Smooth muscle cell (in vitro differentiated cells): Measurements from ENCODE around the gene IAPP. TPM values are rescaled to one million over a fixed set of nuclear protein-coding genes. Genes with fewer than 3 reads are reported as not detected.

ENCODE experiments used
- DNase-seq: peaks from one replicate; lab custom pipeline; 2025; ENCODE audit not compliant: unreplicated experiment; lab: John Stamatoyannopoulos, UW
- H2AFZ ChIP-seq: fragments of 200-600 bp; sonication (generic); 2 replicates; pipeline ENCODE4 v1.6.0; 2016; ENCODE audit warnings: antibody characterized with exemption, low read depth, mild to moderate bottlenecking
- H3F3A ChIP-seq: fragments of 200-600 bp; sonication (generic); 2 replicates; pipeline ENCODE4 v1.6.0; 2017; ENCODE audit warnings: antibody characterized with exemption, low read depth
- H3K27ac ChIP-seq: fragments of 200-600 bp; sonication (generic); 2 replicates; pipeline ENCODE4 v1.5.1; 2016; ENCODE audit warnings: low read depth, mild to moderate bottlenecking
- H3K27me3 ChIP-seq: fragments of 200-600 bp; sonication (generic); 2 replicates; pipeline ENCODE4 v1.6.1; 2016; ENCODE audit warnings: low read depth, mild to moderate bottlenecking
- H3K36me3 ChIP-seq: fragments of 200-600 bp; sonication (generic); 2 replicates; pipeline ENCODE4 v1.5.1; 2016; ENCODE audit warnings: low read depth
- H3K4me1 ChIP-seq: fragments of 200-600 bp; sonication (generic); 2 replicates; pipeline ENCODE4 v1.5.1; 2016; ENCODE audit warnings: low read depth
- H3K4me2 ChIP-seq: fragments of 200-600 bp; sonication (generic); 2 replicates; pipeline ENCODE4 v1.6.0; 2016; ENCODE audit warnings: mild to moderate bottlenecking
- H3K4me3 ChIP-seq: fragments of 200-600 bp; sonication (generic); 2 replicates; pipeline ENCODE4 v1.5.1; 2016; ENCODE audit warnings: mild to moderate bottlenecking
- H3K79me2 ChIP-seq: fragments of 200-600 bp; sonication (generic); 2 replicates; pipeline ENCODE4 v1.6.0; 2016; ENCODE audit warnings: low read depth, mild to moderate bottlenecking
- H3K9ac ChIP-seq: fragments of 200-600 bp; sonication (generic); 2 replicates; pipeline ENCODE4 v1.6.0; 2016; ENCODE audit warnings: low read depth
- H3K9me3 ChIP-seq: fragments of 200-600 bp; sonication (generic); replicated peaks from 2 replicates; pipeline ENCODE4 v1.5.1; 2016; ENCODE audit warnings: low read depth
- H4K20me1 ChIP-seq: fragments of 200-600 bp; sonication (generic); 2 replicates; pipeline ENCODE4 v1.6.0; 2016; ENCODE audit warnings: low read depth
- WGBS: methylation state at CpG from one replicate; pipeline ENCODE4 v1.1.7; 2016; ENCODE audit warnings: low lambda C conversion rate; 5-methylcytosine and 5-hydroxymethylcytosine counted together
- polyA plus RNA-seq: library from polyadenylated mRNA; unstranded; fragments of >200 nt; fragmentation: Nextera tagmentation; extraction: Ambion mirVana; gene quantifications from 2 replicates; pipeline ENCODE4 v1.2.1, GENCODE V29; 2016
- total RNA-seq: library from RNA; depleted of rRNA; stranded (reverse); fragments of >200 nt; gene quantifications from 2 replicates; pipeline ENCODE4 v1.2.3, GENCODE V29; 2014
- TF ChIP-seq, protein P1 (sequence below): fragments of 200-600 bp; sonication (generic); IDR thresholded peaks from 2 replicates; pipeline ENCODE4 v1.5.1; 2017; ENCODE audit warnings: borderline replicate concordance, mild to moderate bottlenecking, antibody characterized with exemption; ENCODE audit not compliant: insufficient read depth, poor library complexity, severe bottlenecking

IAPP gene
- total and polyA plus RNA-seq, 2 experiments from 2014 or later = not detected

GRCh38 chr12:21337959-21338744 lies 34.5 kb upstream of the IAPP start:
- TF ChIP-seq, protein P1, sequence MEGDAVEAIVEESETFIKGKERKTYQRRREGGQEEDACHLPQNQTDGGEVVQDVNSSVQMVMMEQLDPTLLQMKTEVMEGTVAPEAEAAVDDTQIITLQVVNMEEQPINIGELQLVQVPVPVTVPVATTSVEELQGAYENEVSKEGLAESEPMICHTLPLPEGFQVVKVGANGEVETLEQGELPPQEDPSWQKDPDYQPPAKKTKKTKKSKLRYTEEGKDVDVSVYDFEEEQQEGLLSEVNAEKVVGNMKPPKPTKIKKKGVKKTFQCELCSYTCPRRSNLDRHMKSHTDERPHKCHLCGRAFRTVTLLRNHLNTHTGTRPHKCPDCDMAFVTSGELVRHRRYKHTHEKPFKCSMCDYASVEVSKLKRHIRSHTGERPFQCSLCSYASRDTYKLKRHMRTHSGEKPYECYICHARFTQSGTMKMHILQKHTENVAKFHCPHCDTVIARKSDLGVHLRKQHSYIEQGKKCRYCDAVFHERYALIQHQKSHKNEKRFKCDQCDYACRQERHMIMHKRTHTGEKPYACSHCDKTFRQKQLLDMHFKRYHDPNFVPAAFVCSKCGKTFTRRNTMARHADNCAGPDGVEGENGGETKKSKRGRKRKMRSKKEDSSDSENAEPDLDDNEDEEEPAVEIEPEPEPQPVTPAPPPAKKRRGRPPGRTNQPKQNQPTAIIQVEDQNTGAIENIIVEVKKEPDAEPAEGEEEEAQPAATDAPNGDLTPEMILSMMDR = no peak
- Histone ChIP-seq H3K9me3 (no peaks in the 10 kb centered on the region), H3K4me1 (no peaks in the 10 kb centered on the region), H3K9ac (no peak overlapping the region), H3F3A (no peaks in the 10 kb centered on the region), H3K4me2 (no peak overlapping the region), H2AFZ (no peak overlapping the region), H4K20me1 (no peaks in the 10 kb centered on the region), H3K4me3 (no peak overlapping the region), H3K27ac (no peak overlapping the region), H3K27me3 (no peaks in the 10 kb centered on the region), H3K79me2 (no peaks in the 10 kb centered on the region), H3K36me3 (no peaks in the 10 kb centered on the region)
- WGBS = 89% methylated on average over 6 of the region's 6 CpGs
- no peak for DNase-seq

DNA sequence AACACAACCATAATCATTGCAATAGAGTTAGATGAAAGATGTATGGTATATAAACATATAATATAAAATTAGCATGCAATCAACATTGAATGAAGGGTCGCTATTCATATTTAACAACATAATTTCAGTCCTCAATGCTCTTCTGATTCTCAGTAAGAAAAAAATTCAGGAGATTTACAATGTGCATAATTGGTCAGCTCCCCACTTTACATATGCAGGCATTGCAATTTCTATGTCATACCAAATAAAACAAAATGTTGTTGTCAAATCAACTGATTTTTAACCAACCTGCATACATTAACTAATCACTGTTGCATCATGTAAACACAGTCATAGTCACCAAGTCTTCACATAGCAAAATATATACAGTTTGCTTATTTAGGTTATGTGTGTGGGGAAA lies 32.8 kb upstream of the IAPP start:
- H3K36me3 ChIP-seq = no peaks in the 10 kb centered on the region
- no peaks in the 10 kb centered on the region for H3K79me2 ChIP-seq
- DNase-seq = no peak
- H3K27me3 ChIP-seq = no peaks in the 10 kb centered on the region
- H4K20me1 ChIP-seq = no peaks in the 10 kb centered on the region
- no peaks in the 10 kb centered on the region for H3K4me1 ChIP-seq
- no peaks in the 10 kb centered on the region for H3F3A ChIP-seq
- H2AFZ ChIP-seq = no peak overlapping the region
- H3K4me3 ChIP-seq = no peak overlapping the region
- H3K27ac ChIP-seq = no peak overlapping the region
- H3K9me3 ChIP-seq = no peaks in the 10 kb centered on the region
- no peak overlapping the region for H3K4me2 ChIP-seq
- no peak overlapping the region for H3K9ac ChIP-seq
- TF ChIP-seq, protein P1 = no peak
- 91% methylated on average over 1 of the region's 1 CpG for WGBS

- TF ChIP-seq, protein P1 = no peak
- H3K9me3 ChIP-seq = no peaks in the 10 kb centered on the region
These were observed 32.3 kb upstream of the IAPP start for GRCh38 chr12:21340403-21340802.

DNA sequence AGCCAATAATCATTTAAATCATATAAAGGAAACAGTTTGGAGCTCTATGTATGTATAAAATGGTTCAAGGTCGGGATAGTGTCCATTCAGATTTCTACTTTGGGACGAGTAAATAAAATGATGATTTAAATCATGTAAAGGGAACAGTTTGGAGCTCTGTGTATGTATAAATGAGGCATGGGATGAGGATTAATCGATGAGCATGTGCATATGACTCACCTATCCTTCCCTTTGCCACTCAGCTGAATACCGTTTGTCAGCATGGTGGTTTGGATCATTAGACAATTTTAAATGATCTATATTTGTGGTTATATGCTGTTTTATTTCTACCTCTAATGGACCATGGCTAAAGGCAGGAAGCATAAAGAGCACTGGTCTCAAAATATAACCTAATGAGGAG lies 30.9 kb upstream of the IAPP start:
- DNase-seq = no peak
- TF ChIP-seq, protein P1 = no peak
- 87% methylated on average over 4 of the region's 4 CpGs for WGBS
- Histone ChIP-seq H3K4me1 (no peaks in the 10 kb centered on the region), H2AFZ (no peak overlapping the region), H3K9ac (no peak overlapping the region), H3K4me3 (no peak overlapping the region), H4K20me1 (no peaks in the 10 kb centered on the region), H3K4me2 (no peak overlapping the region), H3K27ac (no peak overlapping the region), H3K9me3 (no peaks in the 10 kb centered on the region), H3K27me3 (no peaks in the 10 kb centered on the region), H3F3A (no peaks in the 10 kb centered on the region), H3K79me2 (no peaks in the 10 kb centered on the region), H3K36me3 (no peaks in the 10 kb centered on the region)

More at GRCh38 chr12:21340403-21340802, 32.3 kb upstream of the IAPP start:
- no peak for DNase-seq
- Histone ChIP-seq H3K36me3 (no peaks in the 10 kb centered on the region), H3K4me1 (no peaks in the 10 kb centered on the region), H3F3A (no peaks in the 10 kb centered on the region), H3K79me2 (no peaks in the 10 kb centered on the region), H3K27ac (no peak overlapping the region), H3K9ac (no peak overlapping the region), H3K4me2 (no peak overlapping the region), H3K27me3 (no peaks in the 10 kb centered on the region), H4K20me1 (no peaks in the 10 kb centered on the region), H3K4me3 (no peak overlapping the region), H2AFZ (no peak overlapping the region)
- WGBS = 85% methylated on average over 6 of the region's 6 CpGs
